ENCODE data around the gene KLHDC10.
"Not testable (repeated sequence)": the region's sequence is repeated elsewhere in the genome, so short reads cannot be mapped to it uniquely, and the experiment has no call there.

The KLHDC10 gene

GRCh38 chr7:130079846-130080394 lies 9.6 kb downstream of the KLHDC10 start:
- no peak for DNase-seq

- DNase-seq, result not testable (repeated sequence)
Measured at GRCh38 chr7:130083497-130083896, 13.2 kb downstream of the KLHDC10 start.

GRCh38 chr7:130084037-130084875 lies 13.9 kb downstream of the KLHDC10 start:
- DNase-seq, result no peak

- DNase-seq, result not testable (repeated sequence)
Measured at GRCh38 chr7:130085235-130085634, 14.9 kb downstream of the KLHDC10 start.

- no peak for DNase-seq
Measured at GRCh38 chr7:130086938-130087337, 16.6 kb downstream of the KLHDC10 start.

- no peak for DNase-seq
Measured at GRCh38 chr7:130087364-130087763, 17.0 kb downstream of the KLHDC10 start.

- no peak for DNase-seq
Measured at GRCh38 chr7:130090745-130091532, 20.6 kb downstream of the KLHDC10 start.

GRCh38 chr7:130091999-130092398 lies 21.7 kb downstream of the KLHDC10 start:
- no peak for DNase-seq

GRCh38 chr7:130092598-130092997 lies 22.3 kb downstream of the KLHDC10 start:
- no peak for DNase-seq

- no peak for DNase-seq
Measured at GRCh38 chr7:130095812-130096211, 25.5 kb downstream of the KLHDC10 start.

GRCh38 chr7:130096243-130096827 lies 26.0 kb downstream of the KLHDC10 start:
- DNase-seq, result no peak

- no peak for DNase-seq
Measured at GRCh38 chr7:130099331-130099730, 29.0 kb downstream of the KLHDC10 start.

- DNase-seq, result no peak
Measured at GRCh38 chr7:130102588-130102987, 32.3 kb downstream of the KLHDC10 start.

- no peak for DNase-seq
Measured at GRCh38 chr7:130107949-130108674, 37.8 kb downstream of the KLHDC10 start.

GRCh38 chr7:130108809-130109208 lies 38.5 kb downstream of the KLHDC10 start:
- no peak for DNase-seq

GRCh38 chr7:130112093-130112492 lies 41.8 kb downstream of the KLHDC10 start:
- no peak for DNase-seq

- no peak for DNase-seq
Measured at GRCh38 chr7:130112662-130113425, 42.5 kb downstream of the KLHDC10 start.

- DNase-seq, result not testable (repeated sequence)
Measured at GRCh38 chr7:130113426-130113805, 43.1 kb downstream of the KLHDC10 start.

GRCh38 chr7:130113887-130114286 lies 43.6 kb downstream of the KLHDC10 start:
- DNase-seq, result no peak

- DNase-seq, result no peak
Measured at GRCh38 chr7:130114374-130114773, 44.0 kb downstream of the KLHDC10 start.

- DNase-seq, result no peak
Measured at GRCh38 chr7:130114776-130115175, 44.4 kb downstream of the KLHDC10 start.

GRCh38 chr7:130118294-130118693 lies 48.0 kb downstream of the KLHDC10 start:
- DNase-seq, result no peak

Data from right forelimb (tissue), 1 donor.